ENCODE measurements around the gene SYCE1L. TPM values are rescaled to one million over a fixed set of nuclear protein-coding genes. Genes with fewer than 3 reads are reported as not detected.

SYCE1L gene
- total and polyA plus RNA-seq, 9 of the 15 experiments (the other 6 are each of a cell fraction or from before 2014, with no cell fraction given) = 0.54 to 2.7 (median 1.1) TPM; not detected in 5

- no peak for TF ChIP-seq ZBTB26 (CRISPR knock-in tag; IDR thresholded peaks at IDR 0.05)
- TF ChIP-seq HIVEP1 (CRISPR knock-in tag; IDR thresholded peaks at IDR 0.05) = no peak
- no peak for TF ChIP-seq ZBTB40 (IDR thresholded peaks at IDR 0.05)
- no peak; the same call in 1 of the 2 replicates for TF ChIP-seq ZBTB40 (CRISPR knock-in tag; IDR thresholded peaks at IDR 0.05)
- TF ChIP-seq ZNF224 (CRISPR knock-in tag; IDR thresholded peaks at IDR 0.05) = no peak
- TF ChIP-seq E2F4 (CRISPR knock-in tag; IDR thresholded peaks at IDR 0.05; ENCODE audit: low read depth) = no peak
- TF ChIP-seq ZNF639 (CRISPR knock-in tag; conservative IDR thresholded peaks at IDR 0.05 in 1 of 2, IDR thresholded peaks at IDR 0.05 in 1 of 2) = no peak
- no peak for TF ChIP-seq MIER1 (IDR thresholded peaks at IDR 0.05; ENCODE audit: low read depth)
- TF ChIP-seq CSDE1 (IDR thresholded peaks at IDR 0.05) = no peak
Measured at GRCh38 chr16:77191259-77191969, 7.8 kb upstream of the SYCE1L start (continued).

All from K562 (cell line).